Activated CD4-positive, CD25-positive, alpha-beta regulatory T cell treated with anti-CD3 and anti-CD28 coated beads, Interleukin-2, amount 50 U/mL, for 16 hours (primary cell): Measurements from ENCODE around the gene KLF15.

Experiments
- DNase-seq: peaks from one replicate; pipeline ENCODE4 v3.0.0-alpha.2; 2020; ENCODE audit warnings: low read depth, low spot score

Gene KLF15

DNA sequence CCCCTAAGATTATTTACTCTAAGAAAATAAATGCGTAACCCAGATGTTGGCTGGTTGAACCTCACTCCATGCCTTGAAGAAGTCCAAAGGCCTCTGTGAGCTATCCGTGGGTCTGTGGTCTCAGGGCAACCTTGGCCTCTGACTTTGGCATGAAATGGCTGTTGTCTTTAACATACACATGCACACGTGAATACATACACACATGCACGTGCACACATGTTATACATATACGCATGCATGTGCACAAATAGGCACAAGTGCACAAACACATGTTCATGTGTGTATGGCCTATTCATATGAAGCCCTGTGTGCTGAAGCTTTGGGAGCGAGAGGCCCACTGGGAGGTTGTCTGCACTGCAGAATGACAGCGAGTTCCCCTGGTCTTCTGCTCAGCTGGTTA is 50.8 kb downstream of the KLF15 start:
- DNase-seq, result no peak

DNA sequence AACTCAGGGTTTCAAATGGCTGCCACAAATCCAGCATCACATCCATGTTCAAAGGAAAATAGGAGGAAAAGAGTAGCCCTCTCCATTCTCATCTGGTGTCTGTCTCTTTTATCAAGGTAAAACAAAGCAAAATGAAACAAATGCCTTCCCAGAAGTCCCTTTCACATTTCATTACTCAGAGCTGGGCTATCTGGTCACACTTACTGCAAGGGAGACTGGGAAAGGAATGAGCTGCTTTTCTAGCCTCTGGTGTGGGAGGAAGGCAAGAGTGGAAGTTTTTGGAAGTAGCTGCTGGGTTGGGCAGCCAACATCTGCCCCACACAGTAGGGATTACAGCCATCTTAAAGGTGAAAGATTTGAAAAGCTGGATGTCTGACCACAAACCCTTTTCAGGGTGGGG is 51.8 kb downstream of the KLF15 start:
- no peak for DNase-seq

- DNase-seq, result no peak
Measured at GRCh38 chr3:126304704-126305103, 52.5 kb downstream of the KLF15 start.

DNA sequence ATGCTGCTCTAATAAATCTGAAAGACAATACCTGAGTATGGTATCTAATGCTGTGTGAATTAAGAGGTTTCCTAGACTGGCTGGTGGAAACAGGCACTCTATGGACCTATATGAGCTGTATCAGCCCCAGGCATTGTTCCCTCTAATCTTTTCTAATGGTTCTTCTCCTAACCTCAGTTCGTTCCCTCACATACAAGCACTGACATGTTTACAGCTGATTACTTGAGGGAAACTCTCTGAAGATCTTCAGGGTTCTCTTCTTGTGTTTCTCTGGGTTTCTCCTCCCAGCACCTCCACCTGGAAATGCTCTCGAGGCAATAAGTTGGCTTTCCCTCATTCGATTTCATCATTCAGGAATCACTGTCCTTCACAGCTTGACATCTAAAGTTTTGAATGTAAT is 52.9 kb downstream of the KLF15 start:
- no peak for DNase-seq

DNA sequence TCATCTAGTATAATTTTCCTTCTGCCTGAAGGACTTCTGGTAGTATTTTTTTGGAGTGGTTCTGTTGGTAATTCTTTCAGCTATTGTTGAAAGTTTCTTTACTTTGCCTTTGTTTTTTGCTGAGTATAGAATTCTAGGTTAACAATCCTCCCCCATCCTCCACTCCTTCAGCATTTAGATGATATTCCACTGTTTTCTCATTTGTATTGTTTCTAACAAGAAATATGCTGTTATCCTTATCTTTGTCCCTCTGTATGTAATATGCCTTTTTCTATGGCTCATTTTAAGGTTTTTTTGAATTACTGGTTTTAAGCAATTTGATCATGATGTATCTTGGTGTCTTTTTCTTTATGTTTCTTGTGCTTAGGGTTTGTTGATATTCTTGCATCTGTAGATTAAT is 53.9 kb downstream of the KLF15 start:
- no peak for DNase-seq

DNA sequence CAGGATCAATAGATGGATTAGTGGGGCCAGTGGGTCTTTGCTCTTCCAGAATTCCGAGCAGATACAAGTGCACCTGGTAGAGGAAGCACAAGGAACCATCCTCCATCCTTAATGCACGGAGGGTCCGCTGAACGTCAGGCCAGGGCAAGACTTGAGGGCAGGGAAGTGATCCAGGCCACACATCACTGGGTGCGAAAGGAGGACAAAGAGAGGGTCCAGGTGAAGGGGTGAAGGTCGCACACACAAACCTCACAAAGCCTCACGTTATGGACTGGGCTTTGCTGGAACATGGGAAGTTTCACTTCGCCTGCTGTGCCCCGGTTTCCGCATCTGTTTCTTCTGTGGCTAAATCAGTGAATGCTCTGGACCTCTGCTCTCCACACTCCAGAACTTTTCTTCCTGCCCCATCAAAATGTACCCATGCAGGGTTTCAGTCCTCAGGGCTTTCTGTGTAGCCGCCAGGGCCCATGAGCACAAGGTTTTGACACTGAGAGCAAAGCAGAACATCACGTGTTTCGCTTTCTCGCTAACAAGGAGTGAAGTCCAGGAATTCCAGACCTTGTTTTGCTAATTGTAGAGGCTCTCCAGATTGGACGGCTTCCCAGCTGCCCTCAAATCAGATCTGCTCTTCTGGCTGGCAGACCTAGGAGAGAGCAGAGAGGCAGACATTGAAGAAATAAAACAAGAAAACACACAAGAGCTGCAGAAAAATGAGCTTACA is 56.3 kb downstream of the KLF15 start:
- DNase-seq, result no peak

- no peak for DNase-seq
Measured at GRCh38 chr3:126300001-126300760, 57.0 kb downstream of the KLF15 start.

DNA sequence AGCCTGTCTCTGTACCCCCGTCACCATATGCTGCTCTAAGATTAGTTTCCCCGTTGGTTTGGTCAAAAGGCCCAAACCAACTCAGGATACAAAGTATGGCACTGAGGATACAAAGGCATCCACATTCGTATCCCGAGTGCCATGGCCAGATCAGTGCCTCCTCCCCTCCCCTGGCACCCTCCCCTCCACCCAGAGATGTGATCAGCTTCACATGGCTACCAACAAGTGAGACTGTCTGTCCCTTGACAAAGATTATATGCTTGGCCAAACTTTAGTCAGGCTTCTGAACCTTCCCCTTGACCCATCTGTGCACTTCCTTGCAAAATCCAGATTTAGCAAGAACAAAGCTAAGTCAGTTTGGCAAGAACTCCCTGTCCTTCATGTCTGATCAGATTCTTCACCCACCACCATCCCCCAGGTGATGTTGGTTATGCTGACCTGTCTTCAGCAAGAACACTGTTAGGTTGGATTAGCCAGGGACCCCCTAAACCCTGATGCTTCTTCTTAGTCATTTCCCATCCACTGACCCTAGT is 61.7 kb downstream of the KLF15 start:
- no peak for DNase-seq

DNA sequence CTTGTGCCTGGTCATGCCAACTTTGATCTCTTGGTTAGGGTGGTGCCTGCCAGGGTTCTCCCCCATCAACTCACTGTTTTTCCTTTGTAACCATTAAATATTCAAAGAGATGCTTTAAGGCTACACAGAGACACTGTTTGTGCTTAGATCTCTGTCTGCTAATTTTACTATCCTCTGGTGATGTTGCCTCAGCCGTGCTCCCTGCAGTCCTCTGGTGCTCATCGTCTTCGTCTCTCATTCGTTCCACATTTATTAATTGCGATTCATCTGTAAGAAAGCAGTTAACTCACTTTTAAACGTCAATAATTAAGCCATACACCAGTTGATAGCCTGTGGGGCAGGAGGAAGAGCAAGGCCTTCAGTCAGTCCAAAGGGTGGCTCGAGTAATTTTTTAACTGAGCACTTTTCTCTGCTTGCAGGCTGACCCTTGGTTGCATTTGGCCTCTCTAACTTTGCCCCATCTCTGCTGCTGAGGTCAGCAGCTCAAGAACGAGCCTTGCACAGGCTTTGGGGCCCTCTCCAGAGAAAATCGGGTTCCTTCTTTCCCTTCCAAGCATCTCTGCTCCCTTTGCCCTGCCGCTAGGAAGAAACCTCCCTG is 62.9 kb downstream of the KLF15 start:
- no peak for DNase-seq

- DNase-seq, result no peak
Measured at GRCh38 chr3:126293370-126294082, 63.7 kb downstream of the KLF15 start.
